Measurements from ENCODE around the gene NBPF12.
"Not testable (repeated sequence)": the region's sequence is repeated elsewhere in the genome, so short reads cannot be mapped to it uniquely, and the experiment has no call there.

DNA sequence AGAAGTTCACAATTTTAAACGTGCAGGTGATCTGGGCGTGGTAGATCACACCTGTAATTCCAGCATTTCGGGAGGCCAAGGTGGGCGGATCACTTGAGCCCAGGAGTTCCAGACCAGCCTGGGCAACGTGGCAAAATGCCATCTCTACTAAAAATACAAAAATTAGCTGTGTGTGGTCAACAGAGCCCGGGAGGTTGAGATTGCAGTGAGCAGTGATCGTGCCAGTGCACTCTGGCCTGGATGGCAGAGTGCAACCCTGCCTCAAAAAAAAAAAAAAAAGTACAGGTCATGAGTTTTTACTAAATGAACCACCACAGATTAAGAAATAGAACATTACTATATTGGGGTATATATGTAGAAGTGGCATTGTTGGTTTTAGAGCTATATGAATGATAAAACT is 2.2 kb downstream of the NBPF12 start:
- TF ChIP-seq POLR2A (IDR thresholded peaks at IDR 0.05) = not testable (repeated sequence)
- TF ChIP-seq, protein P1, sequence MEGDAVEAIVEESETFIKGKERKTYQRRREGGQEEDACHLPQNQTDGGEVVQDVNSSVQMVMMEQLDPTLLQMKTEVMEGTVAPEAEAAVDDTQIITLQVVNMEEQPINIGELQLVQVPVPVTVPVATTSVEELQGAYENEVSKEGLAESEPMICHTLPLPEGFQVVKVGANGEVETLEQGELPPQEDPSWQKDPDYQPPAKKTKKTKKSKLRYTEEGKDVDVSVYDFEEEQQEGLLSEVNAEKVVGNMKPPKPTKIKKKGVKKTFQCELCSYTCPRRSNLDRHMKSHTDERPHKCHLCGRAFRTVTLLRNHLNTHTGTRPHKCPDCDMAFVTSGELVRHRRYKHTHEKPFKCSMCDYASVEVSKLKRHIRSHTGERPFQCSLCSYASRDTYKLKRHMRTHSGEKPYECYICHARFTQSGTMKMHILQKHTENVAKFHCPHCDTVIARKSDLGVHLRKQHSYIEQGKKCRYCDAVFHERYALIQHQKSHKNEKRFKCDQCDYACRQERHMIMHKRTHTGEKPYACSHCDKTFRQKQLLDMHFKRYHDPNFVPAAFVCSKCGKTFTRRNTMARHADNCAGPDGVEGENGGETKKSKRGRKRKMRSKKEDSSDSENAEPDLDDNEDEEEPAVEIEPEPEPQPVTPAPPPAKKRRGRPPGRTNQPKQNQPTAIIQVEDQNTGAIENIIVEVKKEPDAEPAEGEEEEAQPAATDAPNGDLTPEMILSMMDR (IDR thresholded peaks at IDR 0.05) = not testable (repeated sequence)

All from heart left ventricle (tissue), 13 donors.